GM23248 (cell line): Measurements from ENCODE around the gene GNB5.

Experiments used
- EZH2 ChIP-seq: fragments of 200-600 bp; sonication (generic); IDR thresholded peaks from 2 replicates; pipeline ENCODE4 v1.6.1; 2018; ENCODE audit warnings: antibody characterized with exemption, mild to moderate bottlenecking; ENCODE audit not compliant: insufficient read depth, poor library complexity, severe bottlenecking
- EZH2phosphoT487 ChIP-seq: fragments of 200-600 bp; sonication (generic); IDR thresholded peaks from 2 replicates; pipeline ENCODE4 v1.6.1; 2018; ENCODE audit warnings: antibody characterized with exemption, moderate library complexity, mild to moderate bottlenecking, low read depth; ENCODE audit not compliant: insufficient read depth

DNA sequence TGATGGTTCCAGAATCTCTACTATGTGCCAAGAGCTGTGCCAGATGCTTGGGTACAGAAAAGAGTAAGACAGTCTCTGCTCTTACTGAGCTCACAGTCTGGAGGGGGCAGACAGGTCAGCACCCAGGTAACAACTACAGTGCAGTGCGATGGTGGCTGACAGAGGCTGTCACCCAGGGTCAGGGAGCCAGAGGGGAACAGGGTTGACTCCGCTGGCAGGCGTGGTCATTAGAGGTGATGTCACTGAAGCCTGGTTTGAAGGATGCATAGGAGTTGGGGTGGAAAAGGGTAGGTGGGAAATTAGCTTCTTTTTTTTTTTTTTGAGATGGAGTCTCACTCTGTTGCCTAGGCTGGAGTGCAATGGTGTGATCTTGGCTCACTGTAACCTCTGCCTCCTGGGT lies 31.5 kb downstream of the GNB5 start:
- TF ChIP-seq EZH2, result no peak
- no peak for TF ChIP-seq EZH2phosphoT487
